Measurements from ENCODE around the gene ITIH3. TPM values are rescaled to one million over a fixed set of nuclear protein-coding genes. Genes with fewer than 3 reads are reported as not detected.
"Not testable (repeated sequence)": the region's sequence is repeated elsewhere in the genome, so short reads cannot be mapped to it uniquely, and the experiment has no call there.

ITIH3 gene
- polyA plus RNA-seq, 2 donors: 0.88 to 1.1 TPM

GRCh38 chr3:52771702-52772101, 22.9 kb upstream of the ITIH3 start:
- Histone ChIP-seq H3K27me3 (ENCODE audit: control insufficient read depth in 1 of 2, insufficient read depth in 2 of 2, low read length in 2 of 2) (no peaks in the 10 kb centered on the region), H3K4me1 (ENCODE audit: control insufficient read depth in 2 of 2, insufficient read depth in 2 of 2, low read length in 1 of 2) (peaks cover 0 to 3% of the 10 kb centered on the region in 2 donors), H3K36me3 (ENCODE audit: control insufficient read depth in 2 of 2, insufficient read depth in 2 of 2, low read length in 1 of 2) (peaks cover 0 to 3% of the 10 kb centered on the region in 2 donors), H3K4me3 (ENCODE audit: low read depth in 1 of 2, low read length in 2 of 2) (no peak overlapping the region), H3K9me3 (ENCODE audit: control insufficient read depth in 2 of 2, insufficient read depth in 1 of 2, low read depth in 1 of 2, low read length in 1 of 2) (no peaks in the 10 kb centered on the region), H3K27ac (ENCODE audit: low read depth in 2 of 2, low read length in 1 of 2) (no peak overlapping the region)
- 93% methylated on average over 10 of the region's 10 CpGs for WGBS, 2 donors

DNA sequence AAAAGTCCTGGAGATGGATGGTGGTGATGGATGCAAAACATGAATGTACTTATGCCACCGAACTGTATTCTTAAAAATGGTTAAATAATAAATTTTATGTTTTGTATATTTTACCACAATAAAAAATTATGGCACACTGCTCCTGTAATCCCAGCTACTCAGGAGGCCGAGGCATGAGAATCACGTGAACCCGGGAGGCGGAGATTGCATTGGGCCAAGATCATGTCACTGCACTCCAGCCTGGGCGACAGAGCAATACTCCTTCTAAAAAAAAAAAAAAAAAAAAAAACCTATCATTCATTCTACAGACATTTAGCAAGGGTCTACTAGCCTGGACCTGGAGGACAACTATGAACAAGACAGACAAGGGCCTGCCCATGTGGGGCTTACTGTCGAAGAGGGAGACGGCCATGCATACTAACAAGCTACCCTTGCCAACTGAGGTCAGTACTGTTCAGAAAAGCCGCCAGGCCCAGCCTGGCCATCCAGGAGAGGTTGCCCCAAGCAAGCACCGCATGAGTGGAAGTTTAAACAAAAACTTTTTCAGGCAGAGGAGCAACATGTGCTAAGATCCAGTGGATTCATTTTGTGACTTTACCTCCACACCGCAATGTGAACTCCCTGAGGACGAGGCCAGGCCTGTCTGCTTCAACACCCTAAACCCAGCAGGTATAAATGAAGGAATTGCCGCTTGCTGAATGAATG, 21.1 kb upstream of the ITIH3 start:
- Histone ChIP-seq H3K4me3 (ENCODE audit: low read depth in 1 of 2, low read length in 2 of 2) (no peak overlapping the region), H3K36me3 (ENCODE audit: control insufficient read depth in 2 of 2, insufficient read depth in 2 of 2, low read length in 1 of 2) (no peaks in the 10 kb centered on the region), H3K27me3 (ENCODE audit: control insufficient read depth in 1 of 2, insufficient read depth in 2 of 2, low read length in 2 of 2) (no peaks in the 10 kb centered on the region), H3K27ac (ENCODE audit: low read depth in 2 of 2, low read length in 1 of 2) (no peak overlapping the region), H3K4me1 (ENCODE audit: control insufficient read depth in 2 of 2, insufficient read depth in 2 of 2, low read length in 1 of 2) (peaks cover 0 to 3% of the 10 kb centered on the region in 2 donors), H3K9me3 (ENCODE audit: control insufficient read depth in 2 of 2, insufficient read depth in 1 of 2, low read depth in 1 of 2, low read length in 1 of 2) (no peaks in the 10 kb centered on the region)
- 93 to 95% methylated on average over 13 of the region's 13 CpGs for WGBS, 2 donors

DNA sequence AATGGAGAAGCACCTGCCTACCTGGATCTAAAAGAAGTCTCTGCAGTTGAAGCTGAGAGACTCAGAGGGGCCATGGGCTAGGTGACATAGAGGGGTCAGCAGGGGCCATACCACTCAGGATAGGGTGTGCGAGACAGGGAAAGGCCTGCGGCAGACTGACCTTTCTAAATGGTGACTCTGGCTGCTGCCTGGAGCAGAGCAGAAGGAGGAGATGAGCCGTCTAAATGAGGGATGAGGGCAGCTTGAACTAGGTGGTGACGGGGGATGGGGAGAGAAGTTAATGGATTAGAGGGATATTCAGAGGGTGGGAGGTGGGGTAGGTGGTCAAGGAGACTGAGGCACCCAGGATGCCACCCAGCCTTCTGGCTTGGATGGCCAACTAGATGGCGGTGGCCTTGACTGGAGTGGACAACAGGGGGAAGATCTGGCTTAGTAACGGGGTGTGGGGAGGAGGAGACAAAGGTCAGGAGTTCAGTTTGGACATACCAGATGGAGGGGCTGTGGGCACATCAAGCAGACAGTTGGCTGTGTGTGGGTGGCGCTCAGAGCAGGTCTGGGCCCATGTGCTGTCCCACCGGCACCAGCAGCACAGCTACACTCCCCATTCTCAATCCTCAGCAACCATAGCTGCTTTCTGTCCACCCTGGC, 20.4 kb upstream of the ITIH3 start:
- peaks cover 0 to 3% of the 10 kb centered on the region in 2 donors for H3K4me1 ChIP-seq (ENCODE audit: control insufficient read depth in 2 of 2, insufficient read depth in 2 of 2, low read length in 1 of 2)
- no peak overlapping the region for H3K4me3 ChIP-seq (ENCODE audit: low read depth in 1 of 2, low read length in 2 of 2)
- no peak overlapping the region for H3K27ac ChIP-seq (ENCODE audit: low read depth in 2 of 2, low read length in 1 of 2)
- H3K27me3 ChIP-seq (ENCODE audit: control insufficient read depth in 1 of 2, insufficient read depth in 2 of 2, low read length in 2 of 2): no peaks in the 10 kb centered on the region
- H3K9me3 ChIP-seq (ENCODE audit: control insufficient read depth in 2 of 2, insufficient read depth in 1 of 2, low read depth in 1 of 2, low read length in 1 of 2): no peaks in the 10 kb centered on the region
- WGBS, 2 donors: 75 to 76% methylated on average over 8 of the region's 8 CpGs
- no peaks in the 10 kb centered on the region for H3K36me3 ChIP-seq (ENCODE audit: control insufficient read depth in 2 of 2, insufficient read depth in 2 of 2, low read length in 1 of 2)

GRCh38 chr3:52774901-52775864, 19.4 kb upstream of the ITIH3 start:
- H3K27me3 ChIP-seq (ENCODE audit: control insufficient read depth in 1 of 2, insufficient read depth in 2 of 2, low read length in 2 of 2): no peaks in the 10 kb centered on the region
- WGBS, 2 donors: 40 to 43% methylated on average over 6 of the region's 6 CpGs

DNA sequence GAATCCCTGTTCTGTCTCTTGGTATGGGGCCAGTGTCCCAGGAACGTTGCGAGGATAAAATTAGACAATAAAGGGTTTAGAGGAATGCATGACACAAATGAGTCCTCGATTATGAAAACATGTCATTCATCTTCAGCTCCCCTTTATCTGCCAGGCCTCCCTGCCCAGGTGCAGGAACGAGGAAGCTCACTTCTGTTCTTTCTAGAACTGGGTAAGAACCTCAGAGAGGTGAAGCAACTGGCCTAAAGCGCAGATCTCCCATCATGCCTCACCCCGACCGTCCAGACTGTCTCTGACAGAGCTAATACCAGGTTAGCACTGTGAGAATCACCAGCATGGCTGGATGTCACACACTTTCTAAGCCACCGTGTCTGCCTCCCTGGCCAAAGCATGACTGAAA, 18.7 kb upstream of the ITIH3 start:
- Histone ChIP-seq H3K27me3 (ENCODE audit: control insufficient read depth in 1 of 2, insufficient read depth in 2 of 2, low read length in 2 of 2) (no peaks in the 10 kb centered on the region), H3K9me3 (ENCODE audit: control insufficient read depth in 2 of 2, insufficient read depth in 1 of 2, low read depth in 1 of 2, low read length in 1 of 2) (no peaks in the 10 kb centered on the region), H3K4me3 (ENCODE audit: low read depth in 1 of 2, low read length in 2 of 2) (no peak overlapping the region), H3K27ac (ENCODE audit: low read depth in 2 of 2, low read length in 1 of 2) (no peak overlapping the region), H3K36me3 (ENCODE audit: control insufficient read depth in 2 of 2, insufficient read depth in 2 of 2, low read length in 1 of 2) (no peaks in the 10 kb centered on the region), H3K4me1 (ENCODE audit: control insufficient read depth in 2 of 2, insufficient read depth in 2 of 2, low read length in 1 of 2) (no peaks in the 10 kb centered on the region)
- WGBS, 2 donors: 54 to 57% methylated on average over 8 of the region's 8 CpGs

More at GRCh38 chr3:52774901-52775864, 19.4 kb upstream of the ITIH3 start:
- Histone ChIP-seq H3K4me1 (ENCODE audit: control insufficient read depth in 2 of 2, insufficient read depth in 2 of 2, low read length in 1 of 2) (no peaks in the 10 kb centered on the region), H3K27ac (ENCODE audit: low read depth in 2 of 2, low read length in 1 of 2) (no peak overlapping the region), H3K36me3 (ENCODE audit: control insufficient read depth in 2 of 2, insufficient read depth in 2 of 2, low read length in 1 of 2) (no peaks in the 10 kb centered on the region), H3K9me3 (ENCODE audit: control insufficient read depth in 2 of 2, insufficient read depth in 1 of 2, low read depth in 1 of 2, low read length in 1 of 2) (no peaks in the 10 kb centered on the region), H3K4me3 (ENCODE audit: low read depth in 1 of 2, low read length in 2 of 2) (no peak overlapping the region)

- not testable (repeated sequence) for H3K4me1 ChIP-seq (ENCODE audit: control insufficient read depth in 2 of 2, insufficient read depth in 2 of 2, low read length in 1 of 2); H3K27ac ChIP-seq (ENCODE audit: low read depth in 2 of 2, low read length in 1 of 2); H3K9me3 ChIP-seq (ENCODE audit: control insufficient read depth in 2 of 2, insufficient read depth in 1 of 2, low read depth in 1 of 2, low read length in 1 of 2); H3K4me3 ChIP-seq (ENCODE audit: low read depth in 1 of 2, low read length in 2 of 2); H3K27me3 ChIP-seq (ENCODE audit: control insufficient read depth in 1 of 2, insufficient read depth in 2 of 2, low read length in 2 of 2); H3K36me3 ChIP-seq (ENCODE audit: control insufficient read depth in 2 of 2, insufficient read depth in 2 of 2, low read length in 1 of 2)
- 66 to 74% methylated on average over 6 of the region's 6 CpGs for WGBS, 2 donors
These were observed 18.1 kb upstream of the ITIH3 start for GRCh38 chr3:52776486-52776885.

GRCh38 chr3:52777127-52777958, 17.3 kb upstream of the ITIH3 start, which contains the start of gene ITIH1:
Gene ITIH1 (plus strand): TSS chr3:52777599. CDS start chr3:52777616, 17 bp downstream.
- Histone ChIP-seq H3K27me3 (ENCODE audit: control insufficient read depth in 1 of 2, insufficient read depth in 2 of 2, low read length in 2 of 2) (no peaks in the 10 kb centered on the region), H3K4me3 (ENCODE audit: low read depth in 1 of 2, low read length in 2 of 2) (no peak within 1 kb of the TSS), H3K27ac (ENCODE audit: low read depth in 2 of 2, low read length in 1 of 2) (no peak within 1 kb of the TSS), H3K9me3 (ENCODE audit: control insufficient read depth in 2 of 2, insufficient read depth in 1 of 2, low read depth in 1 of 2, low read length in 1 of 2) (no peaks in the 10 kb centered on the region), H3K4me1 (ENCODE audit: control insufficient read depth in 2 of 2, insufficient read depth in 2 of 2, low read length in 1 of 2) (no peaks in the 10 kb centered on the region), H3K36me3 (ENCODE audit: control insufficient read depth in 2 of 2, insufficient read depth in 2 of 2, low read length in 1 of 2) (no peaks in the 10 kb centered on the region)
- 80 to 85% methylated on average over 12 of the region's 12 CpGs for WGBS, 2 donors

GRCh38 chr3:52777959-52778805, 16.4 kb upstream of the ITIH3 start:
- Histone ChIP-seq H3K27ac (ENCODE audit: low read depth in 2 of 2, low read length in 1 of 2) (no peak overlapping the region), H3K27me3 (ENCODE audit: control insufficient read depth in 1 of 2, insufficient read depth in 2 of 2, low read length in 2 of 2) (no peaks in the 10 kb centered on the region), H3K4me1 (ENCODE audit: control insufficient read depth in 2 of 2, insufficient read depth in 2 of 2, low read length in 1 of 2) (no peaks in the 10 kb centered on the region), H3K36me3 (ENCODE audit: control insufficient read depth in 2 of 2, insufficient read depth in 2 of 2, low read length in 1 of 2) (no peaks in the 10 kb centered on the region), H3K4me3 (ENCODE audit: low read depth in 1 of 2, low read length in 2 of 2) (no peak overlapping the region), H3K9me3 (ENCODE audit: control insufficient read depth in 2 of 2, insufficient read depth in 1 of 2, low read depth in 1 of 2, low read length in 1 of 2) (no peaks in the 10 kb centered on the region)
- 76 to 77% methylated on average over 17 of the region's 17 CpGs for WGBS, 2 donors

Data from esophagus (tissue), 2 donors.